Measurements from ENCODE around the gene CSTF3. TPM values are rescaled to one million over a fixed set of nuclear protein-coding genes. Genes with fewer than 3 reads are reported as not detected.

The CSTF3 gene
- polyA plus RNA-seq, 1 donor from 2014 or later, result 86.8 TPM

GRCh38 chr11:33197915-33198727 lies 36.8 kb upstream of the CSTF3 start:
- no peaks in the 10 kb centered on the region for H3K27me3 ChIP-seq (ENCODE audit: insufficient read depth, low read depth, low read length)
- H2AFZ ChIP-seq (ENCODE audit: low read depth, low read length), result no peak overlapping the region
- no peak overlapping the region for H3K4me2 ChIP-seq (ENCODE audit: low read length)
- H3K9me2 ChIP-seq (ENCODE audit: insufficient read depth, low read length), result no peaks in the 10 kb centered on the region
- no peaks in the 10 kb centered on the region for H3F3A ChIP-seq (ENCODE audit: insufficient read depth, low read length, poor library complexity, severe bottlenecking)
- no peak overlapping the region for H3K9ac ChIP-seq (ENCODE audit: low read length)
- no peaks in the 10 kb centered on the region for H3K79me2 ChIP-seq (replicated peaks; ENCODE audit: insufficient read depth, low read length)
- no peaks in the 10 kb centered on the region for H3K36me3 ChIP-seq (ENCODE audit: insufficient read depth, low read length)
- no peak for TF ChIP-seq RAD21 (conservative IDR thresholded peaks at IDR 0.05)
- no peak for TF ChIP-seq SMC3 (conservative IDR thresholded peaks at IDR 0.05; ENCODE audit: poor library complexity)
- TF ChIP-seq, protein P1, sequence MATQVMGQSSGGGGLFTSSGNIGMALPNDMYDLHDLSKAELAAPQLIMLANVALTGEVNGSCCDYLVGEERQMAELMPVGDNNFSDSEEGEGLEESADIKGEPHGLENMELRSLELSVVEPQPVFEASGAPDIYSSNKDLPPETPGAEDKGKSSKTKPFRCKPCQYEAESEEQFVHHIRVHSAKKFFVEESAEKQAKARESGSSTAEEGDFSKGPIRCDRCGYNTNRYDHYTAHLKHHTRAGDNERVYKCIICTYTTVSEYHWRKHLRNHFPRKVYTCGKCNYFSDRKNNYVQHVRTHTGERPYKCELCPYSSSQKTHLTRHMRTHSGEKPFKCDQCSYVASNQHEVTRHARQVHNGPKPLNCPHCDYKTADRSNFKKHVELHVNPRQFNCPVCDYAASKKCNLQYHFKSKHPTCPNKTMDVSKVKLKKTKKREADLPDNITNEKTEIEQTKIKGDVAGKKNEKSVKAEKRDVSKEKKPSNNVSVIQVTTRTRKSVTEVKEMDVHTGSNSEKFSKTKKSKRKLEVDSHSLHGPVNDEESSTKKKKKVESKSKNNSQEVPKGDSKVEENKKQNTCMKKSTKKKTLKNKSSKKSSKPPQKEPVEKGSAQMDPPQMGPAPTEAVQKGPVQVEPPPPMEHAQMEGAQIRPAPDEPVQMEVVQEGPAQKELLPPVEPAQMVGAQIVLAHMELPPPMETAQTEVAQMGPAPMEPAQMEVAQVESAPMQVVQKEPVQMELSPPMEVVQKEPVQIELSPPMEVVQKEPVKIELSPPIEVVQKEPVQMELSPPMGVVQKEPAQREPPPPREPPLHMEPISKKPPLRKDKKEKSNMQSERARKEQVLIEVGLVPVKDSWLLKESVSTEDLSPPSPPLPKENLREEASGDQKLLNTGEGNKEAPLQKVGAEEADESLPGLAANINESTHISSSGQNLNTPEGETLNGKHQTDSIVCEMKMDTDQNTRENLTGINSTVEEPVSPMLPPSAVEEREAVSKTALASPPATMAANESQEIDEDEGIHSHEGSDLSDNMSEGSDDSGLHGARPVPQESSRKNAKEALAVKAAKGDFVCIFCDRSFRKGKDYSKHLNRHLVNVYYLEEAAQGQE (IDR thresholded peaks at IDR 0.05; ENCODE audit: borderline replicate concordance), result no peak
- no peak for TF ChIP-seq TAF1 (IDR thresholded peaks at IDR 0.05; ENCODE audit: low read depth)
- TF ChIP-seq, protein P2, sequence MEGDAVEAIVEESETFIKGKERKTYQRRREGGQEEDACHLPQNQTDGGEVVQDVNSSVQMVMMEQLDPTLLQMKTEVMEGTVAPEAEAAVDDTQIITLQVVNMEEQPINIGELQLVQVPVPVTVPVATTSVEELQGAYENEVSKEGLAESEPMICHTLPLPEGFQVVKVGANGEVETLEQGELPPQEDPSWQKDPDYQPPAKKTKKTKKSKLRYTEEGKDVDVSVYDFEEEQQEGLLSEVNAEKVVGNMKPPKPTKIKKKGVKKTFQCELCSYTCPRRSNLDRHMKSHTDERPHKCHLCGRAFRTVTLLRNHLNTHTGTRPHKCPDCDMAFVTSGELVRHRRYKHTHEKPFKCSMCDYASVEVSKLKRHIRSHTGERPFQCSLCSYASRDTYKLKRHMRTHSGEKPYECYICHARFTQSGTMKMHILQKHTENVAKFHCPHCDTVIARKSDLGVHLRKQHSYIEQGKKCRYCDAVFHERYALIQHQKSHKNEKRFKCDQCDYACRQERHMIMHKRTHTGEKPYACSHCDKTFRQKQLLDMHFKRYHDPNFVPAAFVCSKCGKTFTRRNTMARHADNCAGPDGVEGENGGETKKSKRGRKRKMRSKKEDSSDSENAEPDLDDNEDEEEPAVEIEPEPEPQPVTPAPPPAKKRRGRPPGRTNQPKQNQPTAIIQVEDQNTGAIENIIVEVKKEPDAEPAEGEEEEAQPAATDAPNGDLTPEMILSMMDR (IDR thresholded peaks at IDR 0.05; ENCODE audit: poor library complexity, severe bottlenecking), result no peak
- no peak for TF ChIP-seq MXI1 (conservative IDR thresholded peaks at IDR 0.05; ENCODE audit: poor library complexity, severe bottlenecking)
- no peak for TF ChIP-seq EZH2 (IDR thresholded peaks at IDR 0.05; ENCODE audit: borderline replicate concordance, insufficient read depth, low read length, poor library complexity, severe bottlenecking)
- no peak for TF ChIP-seq POLR2AphosphoS5 (IDR thresholded peaks at IDR 0.05)
- no peak for TF ChIP-seq EP300 (conservative IDR thresholded peaks at IDR 0.05; ENCODE audit: poor library complexity, severe bottlenecking)
- H3K4me3 ChIP-seq (ENCODE audit: low read length), result no peak overlapping the region
- H3K9me3 ChIP-seq (ENCODE audit: low read length), result no peaks in the 10 kb centered on the region
- no peak overlapping the region for H3K27ac ChIP-seq (ENCODE audit: low read length)
- H4K20me1 ChIP-seq (ENCODE audit: insufficient read depth), result no peaks in the 10 kb centered on the region

DNA sequence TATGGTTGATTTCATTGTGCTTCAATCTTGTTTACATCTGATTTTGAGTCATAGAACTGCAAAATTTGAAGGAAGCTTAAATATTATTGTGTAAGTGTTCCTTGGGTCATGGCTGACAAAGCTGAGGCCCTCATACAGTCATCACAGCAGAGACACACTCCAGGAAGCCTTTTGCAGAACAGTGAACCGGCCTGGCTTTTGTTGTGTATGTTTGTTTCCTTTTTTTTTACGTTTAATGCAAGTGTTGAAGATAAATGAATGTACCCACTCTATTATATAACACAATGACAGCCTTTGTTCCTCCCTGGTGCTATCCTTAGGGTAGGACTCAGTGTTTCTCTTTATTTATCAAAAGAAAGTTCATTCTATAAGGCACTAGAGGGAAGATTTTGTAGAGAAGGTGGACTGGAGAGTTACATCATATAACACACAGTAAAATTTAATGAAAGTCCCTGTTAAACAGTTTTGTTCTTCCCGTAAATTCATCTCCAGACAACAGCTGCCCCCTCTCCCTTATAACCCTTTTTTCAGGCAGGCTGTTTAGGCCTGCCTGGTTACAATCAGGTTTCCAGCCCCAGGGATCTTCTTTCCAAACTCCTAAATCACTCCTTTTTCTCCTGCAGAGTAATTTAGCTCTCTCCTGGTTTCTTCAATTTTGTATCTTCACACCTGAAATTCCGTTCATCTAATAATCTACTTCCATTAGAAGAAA lies 34.3 kb upstream of the CSTF3 start:
- no peak overlapping the region for H3K9ac ChIP-seq (ENCODE audit: low read length)
- H3K4me3 ChIP-seq (ENCODE audit: low read length), result no peak overlapping the region
- no peaks in the 10 kb centered on the region for H3K9me2 ChIP-seq (ENCODE audit: insufficient read depth, low read length)
- no peak overlapping the region for H3K27ac ChIP-seq (ENCODE audit: low read length)
- no peak overlapping the region for H2AFZ ChIP-seq (ENCODE audit: low read depth, low read length)
- H3F3A ChIP-seq (ENCODE audit: insufficient read depth, low read length, poor library complexity, severe bottlenecking), result no peaks in the 10 kb centered on the region
- no peaks in the 10 kb centered on the region for H3K36me3 ChIP-seq (ENCODE audit: insufficient read depth, low read length)
- no peaks in the 10 kb centered on the region for H4K20me1 ChIP-seq (ENCODE audit: insufficient read depth)
- no peak for TF ChIP-seq EZH2 (IDR thresholded peaks at IDR 0.05; ENCODE audit: borderline replicate concordance, insufficient read depth, low read length, poor library complexity, severe bottlenecking)
- no peak for TF ChIP-seq RAD21 (conservative IDR thresholded peaks at IDR 0.05)
- TF ChIP-seq TAF1 (IDR thresholded peaks at IDR 0.05; ENCODE audit: low read depth), result no peak
- TF ChIP-seq, protein P2 (IDR thresholded peaks at IDR 0.05; ENCODE audit: poor library complexity, severe bottlenecking), result no peak
- no peak for TF ChIP-seq SMC3 (conservative IDR thresholded peaks at IDR 0.05; ENCODE audit: poor library complexity)
- no peak for TF ChIP-seq POLR2AphosphoS5 (IDR thresholded peaks at IDR 0.05)
- TF ChIP-seq, protein P1 (IDR thresholded peaks at IDR 0.05; ENCODE audit: borderline replicate concordance), result no peak
- no peak for TF ChIP-seq EP300 (conservative IDR thresholded peaks at IDR 0.05; ENCODE audit: poor library complexity, severe bottlenecking)
- no peak for TF ChIP-seq MXI1 (conservative IDR thresholded peaks at IDR 0.05; ENCODE audit: poor library complexity, severe bottlenecking)
- H3K9me3 ChIP-seq (ENCODE audit: low read length), result no peaks in the 10 kb centered on the region
- no peaks in the 10 kb centered on the region for H3K79me2 ChIP-seq (replicated peaks; ENCODE audit: insufficient read depth, low read length)
- H3K4me2 ChIP-seq (ENCODE audit: low read length), result no peak overlapping the region
- no peaks in the 10 kb centered on the region for H3K27me3 ChIP-seq (ENCODE audit: insufficient read depth, low read depth, low read length)
